Prostate gland (tissue), 2 donors: ENCODE results near the gene OR11H7.

Experiments used
- POLR2A ChIP-seq: fragments of 450-650 bp; IDR thresholded peaks from one replicate; pipeline ENCODE4 v1.6.1; 2016; ENCODE audit warnings: antibody characterized with exemption, mild to moderate bottlenecking
- POLR2AphosphoS5 ChIP-seq: sonication (generic); formaldehyde crosslinking; IDR thresholded peaks from one replicate; pipeline ENCODE4 v1.6.1; 2017; ENCODE audit warnings: antibody characterized with exemption
- TF ChIP-seq, protein P1 (sequence below), 4 experiments: fragments of 200-600 bp in 2 of 4; fragments of 450-650 bp in 2 of 4; sonication (generic) in 2 of 4; IDR thresholded peaks; 1 replicate in 3 of 4; 2 replicates in 1 of 4; pipeline ENCODE4 v1.5.1; 2016 to 2019; ENCODE audit warnings: antibody characterized with exemption in 4 of 4, mild to moderate bottlenecking in 2 of 4, moderate library complexity in 2 of 4

DNA sequence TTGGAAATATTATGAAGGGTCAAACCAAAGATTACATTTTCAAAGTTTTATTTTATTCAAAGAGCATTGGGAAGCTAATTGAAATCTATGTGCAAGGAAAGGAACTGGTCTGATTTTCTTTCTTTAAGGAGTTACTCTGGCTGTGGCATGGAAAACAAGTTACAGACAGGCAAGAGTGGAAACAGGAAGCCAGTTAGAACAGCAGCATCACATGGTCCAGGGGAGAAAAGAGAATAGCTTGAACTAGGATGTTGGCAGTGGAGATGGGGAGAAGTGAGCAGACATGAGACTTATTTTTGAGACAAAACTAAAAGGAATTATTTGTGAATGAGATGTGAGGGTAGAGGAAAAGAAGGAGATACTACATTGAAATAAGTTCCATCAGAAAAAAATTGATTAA, 34.7 kb upstream of the OR11H7 start:
- TF ChIP-seq, protein P1, sequence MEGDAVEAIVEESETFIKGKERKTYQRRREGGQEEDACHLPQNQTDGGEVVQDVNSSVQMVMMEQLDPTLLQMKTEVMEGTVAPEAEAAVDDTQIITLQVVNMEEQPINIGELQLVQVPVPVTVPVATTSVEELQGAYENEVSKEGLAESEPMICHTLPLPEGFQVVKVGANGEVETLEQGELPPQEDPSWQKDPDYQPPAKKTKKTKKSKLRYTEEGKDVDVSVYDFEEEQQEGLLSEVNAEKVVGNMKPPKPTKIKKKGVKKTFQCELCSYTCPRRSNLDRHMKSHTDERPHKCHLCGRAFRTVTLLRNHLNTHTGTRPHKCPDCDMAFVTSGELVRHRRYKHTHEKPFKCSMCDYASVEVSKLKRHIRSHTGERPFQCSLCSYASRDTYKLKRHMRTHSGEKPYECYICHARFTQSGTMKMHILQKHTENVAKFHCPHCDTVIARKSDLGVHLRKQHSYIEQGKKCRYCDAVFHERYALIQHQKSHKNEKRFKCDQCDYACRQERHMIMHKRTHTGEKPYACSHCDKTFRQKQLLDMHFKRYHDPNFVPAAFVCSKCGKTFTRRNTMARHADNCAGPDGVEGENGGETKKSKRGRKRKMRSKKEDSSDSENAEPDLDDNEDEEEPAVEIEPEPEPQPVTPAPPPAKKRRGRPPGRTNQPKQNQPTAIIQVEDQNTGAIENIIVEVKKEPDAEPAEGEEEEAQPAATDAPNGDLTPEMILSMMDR (IDR thresholded peaks at IDR 0.05): no peak
- TF ChIP-seq POLR2AphosphoS5: no peak
- TF ChIP-seq POLR2A: no peak
